Smooth muscle cell (in vitro differentiated cells): ENCODE data around the gene PLXNA1. TPM values are rescaled to one million over a fixed set of nuclear protein-coding genes. Genes with fewer than 3 reads are reported as not detected.

ENCODE experiments used
- DNase-seq: peaks from one replicate; lab custom pipeline; 2025; ENCODE audit not compliant: unreplicated experiment; lab: John Stamatoyannopoulos, UW
- H2AFZ ChIP-seq: fragments of 200-600 bp; sonication (generic); 2 replicates; pipeline ENCODE4 v1.6.0; 2016; ENCODE audit warnings: antibody characterized with exemption, low read depth, mild to moderate bottlenecking
- H3F3A ChIP-seq: fragments of 200-600 bp; sonication (generic); 2 replicates; pipeline ENCODE4 v1.6.0; 2017; ENCODE audit warnings: antibody characterized with exemption, low read depth
- H3K27ac ChIP-seq: fragments of 200-600 bp; sonication (generic); 2 replicates; pipeline ENCODE4 v1.5.1; 2016; ENCODE audit warnings: low read depth, mild to moderate bottlenecking
- H3K27me3 ChIP-seq: fragments of 200-600 bp; sonication (generic); 2 replicates; pipeline ENCODE4 v1.6.1; 2016; ENCODE audit warnings: low read depth, mild to moderate bottlenecking
- H3K36me3 ChIP-seq: fragments of 200-600 bp; sonication (generic); 2 replicates; pipeline ENCODE4 v1.5.1; 2016; ENCODE audit warnings: low read depth
- H3K4me1 ChIP-seq: fragments of 200-600 bp; sonication (generic); 2 replicates; pipeline ENCODE4 v1.5.1; 2016; ENCODE audit warnings: low read depth
- H3K4me2 ChIP-seq: fragments of 200-600 bp; sonication (generic); 2 replicates; pipeline ENCODE4 v1.6.0; 2016; ENCODE audit warnings: mild to moderate bottlenecking
- H3K4me3 ChIP-seq: fragments of 200-600 bp; sonication (generic); 2 replicates; pipeline ENCODE4 v1.5.1; 2016; ENCODE audit warnings: mild to moderate bottlenecking
- H3K79me2 ChIP-seq: fragments of 200-600 bp; sonication (generic); 2 replicates; pipeline ENCODE4 v1.6.0; 2016; ENCODE audit warnings: low read depth, mild to moderate bottlenecking
- H3K9ac ChIP-seq: fragments of 200-600 bp; sonication (generic); 2 replicates; pipeline ENCODE4 v1.6.0; 2016; ENCODE audit warnings: low read depth
- H3K9me3 ChIP-seq: fragments of 200-600 bp; sonication (generic); replicated peaks from 2 replicates; pipeline ENCODE4 v1.5.1; 2016; ENCODE audit warnings: low read depth
- H4K20me1 ChIP-seq: fragments of 200-600 bp; sonication (generic); 2 replicates; pipeline ENCODE4 v1.6.0; 2016; ENCODE audit warnings: low read depth
- CTCF ChIP-seq: fragments of 200-600 bp; sonication (generic); IDR thresholded peaks from 2 replicates; pipeline ENCODE4 v1.5.1; 2017; ENCODE audit warnings: borderline replicate concordance, mild to moderate bottlenecking, antibody characterized with exemption; ENCODE audit not compliant: insufficient read depth, poor library complexity, severe bottlenecking
- WGBS: methylation state at CpG from one replicate; pipeline ENCODE4 v1.1.7; 2016; ENCODE audit warnings: low lambda C conversion rate; 5-methylcytosine and 5-hydroxymethylcytosine counted together
- polyA plus RNA-seq: library from polyadenylated mRNA; unstranded; fragments of >200 nt; fragmentation: Nextera tagmentation; extraction: Ambion mirVana; gene quantifications from 2 replicates; pipeline ENCODE4 v1.2.1, GENCODE V29; 2016
- total RNA-seq: library from RNA; depleted of rRNA; stranded (reverse); fragments of >200 nt; gene quantifications from 2 replicates; pipeline ENCODE4 v1.2.3, GENCODE V29; 2014

The PLXNA1 gene
- total and polyA plus RNA-seq, 2 experiments from 2014 or later, result 37.9 to 50.8 TPM

GRCh38 chr3:127002195-127003174, 19.6 kb downstream of the PLXNA1 start:
- peaks cover 39% of the 10 kb centered on the region for H3K79me2 ChIP-seq
- no peak overlapping the region for H3K4me3 ChIP-seq
- no peaks in the 10 kb centered on the region for H3K9me3 ChIP-seq
- peak overlapping the region; percentile 90 for H3K27ac ChIP-seq
- H3K36me3 ChIP-seq, result no peaks in the 10 kb centered on the region
- peak; percentile 56 for TF ChIP-seq CTCF
- H3F3A ChIP-seq, result no peaks in the 10 kb centered on the region
- H3K9ac ChIP-seq, result peak overlapping the region; percentile 68
- peak overlapping the region; percentile 34 for H2AFZ ChIP-seq
- DNase-seq, result peak; percentile 73
- WGBS, result 25% methylated on average over 26 of the region's 26 CpGs
- H3K27me3 ChIP-seq, result no peaks in the 10 kb centered on the region
- H4K20me1 ChIP-seq, result peaks cover 59% of the 10 kb centered on the region
- H3K4me1 ChIP-seq, result peaks cover 14% of the 10 kb centered on the region
- peak overlapping the region; percentile 78 for H3K4me2 ChIP-seq

GRCh38 chr3:127003175-127003555, 20.2 kb downstream of the PLXNA1 start:
- Histone ChIP-seq H3K9me3 (no peaks in the 10 kb centered on the region), H3K79me2 (peaks cover 32% of the 10 kb centered on the region), H3K4me1 (peaks cover 14% of the 10 kb centered on the region), H3K36me3 (no peaks in the 10 kb centered on the region), H2AFZ (no peak overlapping the region), H3K9ac (no peak overlapping the region), H4K20me1 (peaks cover 53% of the 10 kb centered on the region), H3F3A (no peaks in the 10 kb centered on the region), H3K27ac (peak overlapping the region; percentile 90), H3K4me3 (no peak overlapping the region), H3K27me3 (no peaks in the 10 kb centered on the region), H3K4me2 (peak overlapping the region; percentile 78)
- no peak for DNase-seq
- TF ChIP-seq CTCF, result no peak
- 97% methylated on average over 12 of the region's 12 CpGs for WGBS

GRCh38 chr3:127003601-127004280, 20.8 kb downstream of the PLXNA1 start:
- no peaks in the 10 kb centered on the region for H3F3A ChIP-seq
- DNase-seq, result no peak
- H3K9ac ChIP-seq, result no peak overlapping the region
- no peaks in the 10 kb centered on the region for H3K27me3 ChIP-seq
- no peak overlapping the region for H3K4me2 ChIP-seq
- no peak overlapping the region for H3K4me3 ChIP-seq
- 93% methylated on average over 7 of the region's 7 CpGs for WGBS
- H4K20me1 ChIP-seq, result peaks cover 53% of the 10 kb centered on the region
- no peak overlapping the region for H3K27ac ChIP-seq
- TF ChIP-seq CTCF, result no peak
- H3K36me3 ChIP-seq, result no peaks in the 10 kb centered on the region
- H3K9me3 ChIP-seq, result no peaks in the 10 kb centered on the region
- H2AFZ ChIP-seq, result no peak overlapping the region
- peaks cover 26% of the 10 kb centered on the region for H3K79me2 ChIP-seq
- peaks cover 14% of the 10 kb centered on the region for H3K4me1 ChIP-seq
